ENCODE data around the gene MIEF1.

MIEF1 gene

GRCh38 chr22:39502109-39502788 lies at the start of gene MIEF1:
Gene MIEF1, plus strand, starts transcription at chr22:39502290. Its CDS starts 9,005 bp downstream, at chr22:39511295.
- peak; percentile 99 for DNase-seq

DNA sequence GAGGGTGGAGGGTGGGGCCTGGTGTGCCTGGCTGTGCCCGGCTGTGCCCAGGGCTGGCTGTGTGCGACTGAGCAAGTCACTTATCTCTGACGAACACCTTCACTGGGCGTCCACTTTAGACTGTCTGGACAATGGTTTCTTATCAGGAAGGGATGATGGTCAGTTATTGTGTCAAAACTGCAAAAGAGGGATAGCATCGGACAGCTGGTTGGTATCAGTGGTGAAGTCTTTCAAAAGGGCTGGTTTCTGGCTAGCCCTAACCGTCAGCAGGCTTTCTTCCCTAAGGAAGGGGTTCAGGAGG lies 49.4 kb upstream of the MIEF1 start:
- peak; percentile 96 for DNase-seq

GRCh38 chr22:39453765-39454378 lies 48.2 kb upstream of the MIEF1 start:
- no peak for DNase-seq

DNA sequence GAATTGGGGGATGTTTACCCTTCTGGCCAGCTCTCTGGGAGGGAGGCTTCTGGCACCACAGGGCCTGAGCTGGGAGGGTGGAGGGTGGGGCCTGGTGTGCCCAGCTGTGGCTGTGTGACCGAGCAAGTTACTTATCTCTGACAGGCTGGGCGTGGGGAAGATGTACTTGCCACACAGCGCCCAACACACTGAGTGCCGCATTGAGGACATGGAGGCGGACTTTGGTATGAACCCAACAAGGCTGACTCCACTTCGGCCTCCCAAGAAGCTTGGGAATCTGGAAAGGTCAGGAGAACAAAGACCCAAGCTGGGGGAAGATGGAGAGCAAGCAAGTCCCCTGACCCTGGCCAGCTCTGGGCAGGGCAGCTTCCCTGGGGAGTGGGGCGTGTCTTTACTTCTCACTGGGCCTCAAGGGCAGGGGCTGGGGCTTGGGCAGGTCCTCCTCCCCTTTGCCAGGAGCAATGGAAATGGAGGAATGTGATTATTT lies 47.7 kb upstream of the MIEF1 start:
- DNase-seq: peak; percentile 97

DNA sequence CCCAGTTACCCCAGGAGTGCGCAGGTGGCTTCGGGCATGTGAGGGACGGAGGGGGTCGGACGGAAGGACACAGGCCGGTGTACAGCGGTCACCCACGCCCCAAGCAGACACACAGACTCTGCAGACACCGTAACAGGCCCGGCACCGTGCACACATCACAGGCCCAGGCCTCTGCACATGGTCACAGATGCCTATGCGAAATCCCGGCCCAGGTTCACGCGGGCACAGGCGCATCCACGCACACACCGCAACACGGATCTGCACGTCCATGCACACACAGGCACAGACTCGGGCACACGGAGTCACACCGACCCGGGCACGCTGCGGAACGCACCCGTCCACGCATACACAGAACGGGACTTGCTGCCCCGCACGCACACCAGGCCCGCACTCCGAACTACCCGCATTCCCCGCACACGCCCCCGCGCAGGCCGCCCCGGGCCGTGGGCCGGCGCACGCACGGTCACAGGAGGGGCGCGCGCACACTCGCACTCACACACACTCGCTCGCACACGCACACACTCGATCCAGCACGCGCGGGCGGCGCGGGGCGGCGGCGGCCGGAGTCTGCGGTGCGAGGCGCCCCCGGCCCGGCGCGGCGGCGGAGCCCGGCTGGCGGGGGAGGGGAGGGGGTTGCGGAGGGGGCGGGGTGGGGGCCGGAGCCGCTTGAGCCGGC lies 45.4 kb upstream of the MIEF1 start, which contains the start of gene MGAT3:
MGAT3 (plus strand) TSS at position 491 of the 676 bp plus-strand sequence. CDS start 30,336 bp downstream, outside the sequence.
- DNase-seq: peak; percentile 67

- no peak for DNase-seq
Observed at GRCh38 chr22:39457198-39457555, 44.9 kb upstream of the MIEF1 start.

- no peak for DNase-seq
Observed at GRCh38 chr22:39457556-39458443, 44.3 kb upstream of the MIEF1 start.

- no peak for DNase-seq
Observed at GRCh38 chr22:39458444-39459083, 43.5 kb upstream of the MIEF1 start.

- DNase-seq: no peak
Observed at GRCh38 chr22:39459681-39460080, 42.4 kb upstream of the MIEF1 start.

DNA sequence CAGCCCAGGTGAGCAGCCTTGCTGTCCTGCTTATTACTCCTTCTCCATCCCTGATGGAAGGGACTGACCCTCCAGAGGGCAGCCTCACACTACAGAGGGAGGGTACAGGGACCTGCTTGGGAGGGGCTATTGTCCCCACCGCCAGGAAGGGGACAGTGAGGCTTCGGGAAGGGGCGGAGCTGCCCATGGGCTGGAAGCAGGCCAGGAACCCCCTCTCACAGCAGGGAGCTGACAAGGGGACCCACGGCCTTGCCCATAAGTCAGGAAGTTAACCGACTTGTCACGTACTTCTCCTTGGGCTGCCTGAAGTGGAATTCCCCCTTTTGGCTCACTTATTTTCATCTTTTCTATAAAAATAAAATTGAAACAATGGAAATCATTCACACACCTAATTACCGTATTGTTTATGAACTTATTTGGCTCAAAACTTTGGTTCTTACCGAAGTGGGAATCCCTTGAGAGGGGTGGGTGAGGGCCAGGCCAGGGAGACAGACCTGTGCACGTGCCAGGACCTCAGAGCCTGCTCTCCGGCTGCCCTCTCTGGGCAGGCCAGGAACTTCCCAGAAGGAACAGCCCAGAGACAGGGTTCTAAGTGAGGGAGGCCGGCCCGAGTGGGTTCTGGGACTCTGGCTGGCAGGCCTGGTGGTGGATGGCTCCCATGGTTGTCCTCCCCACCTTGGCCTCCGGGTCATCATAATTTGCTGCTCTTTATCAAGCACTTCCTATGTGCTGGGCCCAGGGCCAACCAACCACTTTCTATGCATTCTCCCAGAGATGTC lies 39.5 kb upstream of the MIEF1 start:
- no peak for DNase-seq

DNA sequence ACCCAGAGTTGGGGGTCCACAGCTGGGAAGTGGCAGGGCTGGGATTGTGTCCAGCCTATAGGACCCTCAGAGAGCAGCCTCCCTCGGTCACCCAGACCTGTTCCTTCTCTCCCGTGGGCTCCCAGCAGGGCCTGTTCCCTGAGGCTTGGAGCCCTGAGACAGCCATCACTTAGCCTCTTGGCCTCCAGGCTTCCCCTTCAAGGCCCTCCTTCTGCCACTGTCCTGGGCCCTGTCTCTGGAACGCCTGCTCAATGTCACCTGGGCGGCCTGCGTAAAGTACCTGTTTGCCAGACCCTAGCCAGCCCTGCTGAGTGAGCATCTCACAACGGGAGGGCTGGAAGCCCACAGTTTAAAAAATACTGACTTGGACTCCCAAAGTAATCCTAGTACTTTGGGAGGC lies 38.8 kb upstream of the MIEF1 start:
- DNase-seq: no peak

GRCh38 chr22:39463931-39464390 lies 38.1 kb upstream of the MIEF1 start:
- no peak for DNase-seq

GRCh38 chr22:39466228-39467006 lies 35.7 kb upstream of the MIEF1 start:
- no peak for DNase-seq

DNA sequence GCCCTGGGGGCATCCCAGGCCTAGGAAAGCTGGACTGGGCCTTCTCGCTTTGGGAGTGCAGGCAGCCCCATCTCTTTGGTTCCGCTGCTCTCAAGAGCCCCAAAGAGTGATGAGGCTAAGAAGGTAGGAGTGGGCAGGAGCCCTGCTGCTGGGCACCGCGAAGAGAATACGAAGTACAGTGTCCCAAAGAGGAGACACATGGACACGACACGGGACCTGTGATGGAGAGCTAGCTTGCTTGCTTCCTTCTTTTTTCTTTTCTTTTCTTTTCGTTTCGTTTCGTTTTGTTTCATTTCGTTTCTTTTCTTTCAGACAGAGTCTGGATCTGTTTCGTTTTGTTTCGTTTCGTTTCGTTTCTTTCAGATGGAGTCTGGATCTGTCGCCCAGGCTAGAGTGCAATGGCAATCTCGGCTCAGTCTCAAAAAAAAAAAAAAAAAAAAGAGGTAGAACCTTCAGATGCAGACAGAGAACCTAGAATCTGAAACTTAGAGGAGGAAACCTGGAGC lies 34.6 kb upstream of the MIEF1 start:
- no peak for DNase-seq

GRCh38 chr22:39468487-39469325 lies 33.4 kb upstream of the MIEF1 start:
- no peak for DNase-seq

GRCh38 chr22:39469326-39469680 lies 32.8 kb upstream of the MIEF1 start:
- DNase-seq: no peak

- no peak for DNase-seq
Observed at GRCh38 chr22:39469681-39470450, 32.2 kb upstream of the MIEF1 start.

DNA sequence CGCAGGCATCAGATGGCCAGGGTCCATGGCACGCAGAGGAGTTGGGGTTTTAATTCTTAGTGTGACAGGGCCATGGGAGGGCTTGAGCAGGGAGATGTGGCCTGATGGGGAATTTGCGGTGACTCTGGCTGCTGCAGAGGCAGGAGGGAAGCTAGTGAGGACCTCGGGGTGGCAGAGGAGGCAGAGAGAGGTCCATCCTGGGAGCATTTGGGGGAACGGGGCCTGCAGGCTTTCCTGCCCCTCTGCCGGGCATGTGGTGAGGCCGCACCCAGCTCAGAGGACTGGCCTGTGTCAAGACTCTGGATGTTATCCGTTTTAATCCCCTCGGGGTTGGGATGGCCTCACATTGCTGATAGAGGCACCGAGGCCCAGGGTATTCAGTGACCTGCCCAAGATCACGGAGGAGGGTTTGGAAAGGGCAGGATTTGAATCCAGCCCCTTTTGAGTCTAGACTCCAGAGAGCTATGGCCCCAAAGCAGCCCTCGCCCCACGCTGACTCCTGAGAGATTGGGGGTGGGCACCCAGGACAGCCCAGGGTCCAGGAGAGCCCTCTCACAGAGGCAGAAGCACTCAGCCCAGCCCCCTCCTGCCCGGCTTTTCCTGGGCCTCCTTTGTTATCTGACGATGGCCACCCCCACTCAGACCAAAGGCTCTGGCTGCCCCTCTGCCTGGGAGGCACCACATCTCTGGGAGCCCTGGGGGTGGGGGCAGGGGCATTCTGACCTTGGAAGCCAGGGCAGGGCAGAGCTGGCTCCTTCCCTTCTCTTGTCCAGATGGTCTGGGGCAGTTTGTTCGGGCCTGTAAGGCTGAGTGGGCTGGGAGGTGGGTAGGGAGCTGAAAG lies 31.4 kb upstream of the MIEF1 start:
- no peak for DNase-seq

All from hematopoietic multipotent progenitor cell treated with erythropoietin and hydrocortisone succinate and interleukin-3 and kit ligand, for 6 days (in vitro differentiated cells).